H7 (cell line): Measurements from ENCODE around the gene MEMO1. TPM values are rescaled to one million over a fixed set of nuclear protein-coding genes. Genes with fewer than 3 reads are reported as not detected.

Experiments
- DNase-seq: peaks from one replicate; pipeline ENCODE4 v3.0.0; 2012
- H3K27me3 ChIP-seq: 2 replicates; pipeline ENCODE4 v1.6.0; 2011; ENCODE audit warnings: mild to moderate bottlenecking, low read length; ENCODE audit not compliant: control insufficient read depth, insufficient read depth
- H3K36me3 ChIP-seq: replicated peaks from 2 replicates; pipeline ENCODE4 v1.5.1; 2011; ENCODE audit warnings: low read length; ENCODE audit not compliant: control insufficient read depth, insufficient read depth
- H3K4me3 ChIP-seq: 2 replicates; pipeline ENCODE4 v1.5.1; 2011; ENCODE audit warnings: low read depth, mild to moderate bottlenecking, control low read depth, low read length, moderate library complexity; ENCODE audit not compliant: insufficient read depth
- total RNA-seq: library from RNA; depleted of rRNA; stranded (reverse); fragments of >200 nt; shearing (Covaris generic); gene quantifications from 2 replicates; pipeline ENCODE4 v1.2.3, GENCODE V29; 2014; rRNA removed

Gene MEMO1
- total RNA-seq, 1 experiment from 2014 or later, result 48.6 TPM

- Histone ChIP-seq H3K36me3 (no peaks in the 10 kb centered on the region), H3K27me3 (no peaks in the 10 kb centered on the region), H3K4me3 (no peak overlapping the region)
- no peak for DNase-seq
Observed at GRCh38 chr2:31822587-31822986, 188.2 kb downstream of the MEMO1 start.

Other genes starting within 250 kb of the MEMO1 start
- 86.0 and 122 TPM in 2 replicates for gene DPY30, start 28.8 kb upstream of the MEMO1 start, total RNA-seq
- gene SPAST, start 52.5 kb upstream of the MEMO1 start, total RNA-seq, result 22.7 and 31.6 TPM in 2 replicates
- gene SLC30A6, start 154.9 kb upstream of the MEMO1 start, total RNA-seq, result 26.2 and 28.1 TPM in 2 replicates